Measurements from ENCODE around the gene ERBB4. TPM values are rescaled to one million over a fixed set of nuclear protein-coding genes. Genes with fewer than 3 reads are reported as not detected.

ERBB4 gene
- total RNA-seq, 1 donor from 2014 or later: 2.6 TPM

DNA sequence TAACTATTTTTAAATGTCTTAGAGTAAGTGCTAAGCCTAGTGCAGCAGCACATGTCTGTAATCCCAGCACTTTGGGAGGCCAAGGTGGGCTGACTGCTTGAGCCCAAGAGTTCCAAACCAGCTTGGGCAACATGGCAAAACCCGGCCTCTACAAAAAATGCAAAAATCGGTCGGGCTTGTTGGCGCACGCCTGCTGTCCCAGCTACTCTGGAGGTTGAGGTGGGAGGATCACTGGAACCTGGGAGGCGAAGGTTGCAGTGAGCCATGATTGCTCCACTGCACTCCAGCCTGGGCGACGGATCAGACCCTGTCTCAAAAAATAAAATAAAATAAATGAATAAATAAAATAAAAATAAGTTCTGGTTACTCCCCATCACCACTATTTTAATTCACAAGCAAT, 783.4 kb downstream of the ERBB4 start:
- TF ChIP-seq, protein P1, sequence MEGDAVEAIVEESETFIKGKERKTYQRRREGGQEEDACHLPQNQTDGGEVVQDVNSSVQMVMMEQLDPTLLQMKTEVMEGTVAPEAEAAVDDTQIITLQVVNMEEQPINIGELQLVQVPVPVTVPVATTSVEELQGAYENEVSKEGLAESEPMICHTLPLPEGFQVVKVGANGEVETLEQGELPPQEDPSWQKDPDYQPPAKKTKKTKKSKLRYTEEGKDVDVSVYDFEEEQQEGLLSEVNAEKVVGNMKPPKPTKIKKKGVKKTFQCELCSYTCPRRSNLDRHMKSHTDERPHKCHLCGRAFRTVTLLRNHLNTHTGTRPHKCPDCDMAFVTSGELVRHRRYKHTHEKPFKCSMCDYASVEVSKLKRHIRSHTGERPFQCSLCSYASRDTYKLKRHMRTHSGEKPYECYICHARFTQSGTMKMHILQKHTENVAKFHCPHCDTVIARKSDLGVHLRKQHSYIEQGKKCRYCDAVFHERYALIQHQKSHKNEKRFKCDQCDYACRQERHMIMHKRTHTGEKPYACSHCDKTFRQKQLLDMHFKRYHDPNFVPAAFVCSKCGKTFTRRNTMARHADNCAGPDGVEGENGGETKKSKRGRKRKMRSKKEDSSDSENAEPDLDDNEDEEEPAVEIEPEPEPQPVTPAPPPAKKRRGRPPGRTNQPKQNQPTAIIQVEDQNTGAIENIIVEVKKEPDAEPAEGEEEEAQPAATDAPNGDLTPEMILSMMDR (IDR thresholded peaks at IDR 0.05; ENCODE audit: insufficient read depth, low read length, poor library complexity, severe bottlenecking): no peak
- no peaks in the 10 kb centered on the region for H3K27me3 ChIP-seq (ENCODE audit: control insufficient read depth, insufficient read depth, low read length)

DNA sequence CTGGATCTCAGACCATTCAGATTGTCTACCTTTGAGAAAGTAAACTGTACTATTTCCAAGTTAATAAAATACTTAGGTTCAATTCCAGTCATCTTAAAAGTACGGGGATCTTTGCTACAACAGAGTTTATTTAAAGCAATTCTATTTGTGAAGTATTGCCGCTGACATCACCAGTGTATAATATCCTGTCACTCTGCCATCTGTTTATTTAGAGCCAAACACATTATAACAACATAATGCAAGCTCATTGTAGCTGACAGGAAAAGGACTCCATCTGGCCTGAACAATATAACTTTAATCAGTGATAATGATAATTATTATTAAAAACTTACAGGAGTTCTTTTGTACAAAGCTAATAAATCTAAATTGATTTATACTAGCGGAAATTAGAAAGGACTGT, 786.8 kb downstream of the ERBB4 start:
- Histone ChIP-seq H3K27me3 (ENCODE audit: control insufficient read depth, insufficient read depth, low read length) (no peaks in the 10 kb centered on the region), H3K36me3 (ENCODE audit: control insufficient read depth, insufficient read depth, low read length) (no peaks in the 10 kb centered on the region), H3K4me3 (ENCODE audit: low read depth, low read length) (no peak overlapping the region)
- TF ChIP-seq, protein P1 (IDR thresholded peaks at IDR 0.05; ENCODE audit: insufficient read depth, low read length, poor library complexity, severe bottlenecking): no peak
- no peak for DNase-seq (ENCODE audit: low read depth)

More for the DNA sequence above, 783.4 kb downstream of the ERBB4 start:
- H3K36me3 ChIP-seq (ENCODE audit: control insufficient read depth, insufficient read depth, low read length): no peaks in the 10 kb centered on the region
- H3K4me3 ChIP-seq (ENCODE audit: low read depth, low read length): no peak overlapping the region
- no peak for DNase-seq (ENCODE audit: low read depth)

DNA sequence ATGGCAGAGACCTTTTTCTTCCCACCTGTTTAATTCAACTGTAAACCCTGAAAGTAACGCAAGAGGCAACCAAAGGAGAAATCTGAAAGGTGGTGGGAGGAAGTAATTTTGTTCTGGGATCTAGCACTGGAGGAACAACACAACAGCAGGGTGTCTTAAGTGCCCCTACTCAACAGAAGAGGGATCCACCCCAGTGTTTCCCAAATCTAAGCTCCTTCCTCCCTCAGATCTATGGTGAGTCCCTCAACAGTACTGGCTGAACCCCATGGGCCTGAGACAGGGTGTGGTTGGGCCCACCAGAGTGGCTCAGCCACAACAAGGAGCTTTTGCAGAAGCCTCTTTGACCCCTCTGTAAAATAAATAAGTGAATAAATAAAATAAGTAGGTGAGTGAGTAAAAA, 790.3 kb downstream of the ERBB4 start:
- Histone ChIP-seq H3K27me3 (ENCODE audit: control insufficient read depth, insufficient read depth, low read length) (no peaks in the 10 kb centered on the region), H3K36me3 (ENCODE audit: control insufficient read depth, insufficient read depth, low read length) (no peaks in the 10 kb centered on the region), H3K4me3 (ENCODE audit: low read depth, low read length) (no peak overlapping the region)
- TF ChIP-seq, protein P1 (IDR thresholded peaks at IDR 0.05; ENCODE audit: insufficient read depth, low read length, poor library complexity, severe bottlenecking): no peak
- DNase-seq (ENCODE audit: low read depth): no peak

DNA sequence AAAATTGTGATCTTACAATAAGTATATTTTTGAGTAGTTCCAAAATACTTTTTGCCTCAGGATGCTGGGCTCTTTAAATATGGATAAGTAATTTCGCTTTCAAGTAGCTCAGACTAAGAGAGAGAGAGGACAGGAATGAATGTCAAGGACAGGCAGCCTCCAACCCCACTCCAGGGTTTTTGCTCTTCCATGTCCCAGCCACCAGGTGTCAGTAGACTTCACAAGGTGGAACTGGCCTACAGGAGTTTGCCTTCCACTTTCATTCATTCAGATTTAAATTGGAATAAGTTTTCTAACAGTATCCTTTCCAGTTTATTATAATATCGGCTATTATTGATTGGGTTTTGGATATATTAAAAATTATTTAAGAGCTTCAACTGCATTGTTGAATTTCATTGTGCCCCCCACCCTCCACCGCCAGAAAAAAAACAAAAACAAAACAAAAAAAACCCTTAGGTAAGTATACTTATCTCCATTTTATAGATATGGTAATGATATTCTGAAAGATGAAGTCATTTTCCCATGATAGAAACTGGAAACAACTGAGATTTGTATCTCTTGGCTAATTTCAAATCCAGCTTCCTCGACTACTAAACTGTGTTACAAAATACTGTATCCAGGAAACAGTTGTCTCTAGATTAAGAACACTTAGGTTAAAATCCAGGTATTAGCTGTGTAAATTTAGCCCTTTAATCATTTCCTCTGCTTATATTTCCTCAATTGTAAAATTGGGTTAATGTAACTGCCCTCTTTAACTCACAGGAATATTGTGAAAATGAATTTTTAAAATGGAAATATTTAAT, 793.1 kb downstream of the ERBB4 start:
- H3K4me3 ChIP-seq (ENCODE audit: low read depth, low read length): no peak overlapping the region
- DNase-seq (ENCODE audit: low read depth): peak; percentile 21
- no peaks in the 10 kb centered on the region for H3K27me3 ChIP-seq (ENCODE audit: control insufficient read depth, insufficient read depth, low read length)
- no peaks in the 10 kb centered on the region for H3K36me3 ChIP-seq (ENCODE audit: control insufficient read depth, insufficient read depth, low read length)
- TF ChIP-seq, protein P1 (IDR thresholded peaks at IDR 0.05; ENCODE audit: insufficient read depth, low read length, poor library complexity, severe bottlenecking): peak; percentile 91

DNA sequence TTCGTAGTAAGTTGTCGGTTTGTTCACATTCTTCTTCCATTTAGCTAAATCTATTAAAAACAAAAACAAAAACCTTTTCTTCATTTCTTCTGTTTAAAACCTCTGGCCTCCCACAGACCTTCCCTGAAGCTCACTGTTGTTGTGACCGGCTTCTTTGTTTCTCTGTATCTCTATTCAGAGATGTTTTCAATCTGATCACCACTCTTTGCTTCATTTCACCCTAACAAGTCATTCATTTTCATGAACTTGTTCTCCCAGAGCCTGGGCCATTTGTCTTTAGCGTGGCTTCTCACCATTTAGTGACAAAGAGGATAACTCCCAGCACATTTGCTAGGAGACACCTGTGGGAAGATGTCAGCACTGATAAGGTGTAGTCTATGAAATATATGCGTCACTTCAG, 794.2 kb downstream of the ERBB4 start:
- TF ChIP-seq, protein P1 (IDR thresholded peaks at IDR 0.05; ENCODE audit: insufficient read depth, low read length, poor library complexity, severe bottlenecking): no peak
- H3K36me3 ChIP-seq (ENCODE audit: control insufficient read depth, insufficient read depth, low read length): no peaks in the 10 kb centered on the region
- H3K27me3 ChIP-seq (ENCODE audit: control insufficient read depth, insufficient read depth, low read length): no peaks in the 10 kb centered on the region
- no peak for DNase-seq (ENCODE audit: low read depth)
- H3K4me3 ChIP-seq (ENCODE audit: low read depth, low read length): no peak overlapping the region

DNA sequence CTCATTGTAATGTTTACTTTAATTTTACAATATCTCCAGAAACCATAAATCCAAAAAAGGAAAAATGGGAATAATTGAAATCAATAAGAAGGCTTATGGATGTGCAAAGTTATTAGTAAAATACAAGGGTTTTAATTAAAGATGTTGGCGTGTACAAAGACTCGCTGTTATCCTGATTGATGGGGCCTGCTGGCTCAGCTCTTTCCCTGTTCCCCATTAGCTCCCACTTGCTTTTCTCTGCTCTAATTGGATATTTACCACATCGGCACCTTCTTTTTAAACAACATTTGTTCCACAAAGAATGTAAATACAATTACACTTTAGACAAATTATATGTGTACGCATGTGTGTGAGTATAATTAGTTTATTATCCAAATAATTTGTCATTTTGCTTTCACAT, 796.6 kb downstream of the ERBB4 start:
- no peaks in the 10 kb centered on the region for H3K27me3 ChIP-seq (ENCODE audit: control insufficient read depth, insufficient read depth, low read length)
- no peak overlapping the region for H3K4me3 ChIP-seq (ENCODE audit: low read depth, low read length)
- DNase-seq (ENCODE audit: low read depth): no peak
- TF ChIP-seq, protein P1 (IDR thresholded peaks at IDR 0.05; ENCODE audit: insufficient read depth, low read length, poor library complexity, severe bottlenecking): no peak
- no peaks in the 10 kb centered on the region for H3K36me3 ChIP-seq (ENCODE audit: control insufficient read depth, insufficient read depth, low read length)

All from kidney epithelial cell (primary cell).